ENCODE measurements around the gene RGS6. TPM values are rescaled to one million over a fixed set of nuclear protein-coding genes. Genes with fewer than 3 reads are reported as not detected.
"Not testable (repeated sequence)": the region's sequence is repeated elsewhere in the genome, so short reads cannot be mapped to it uniquely, and the experiment has no call there.

The RGS6 gene
- 1 to 10 TPM in 2 of 4 donors, under 1 TPM in 1, not detected in 1; 0.84 to 3.0 (median 1.7) TPM for total RNA-seq

- 2% methylated on average over 20 to 22 of the region's 92 CpGs for WGBS, 2 donors
- DNase-seq (ENCODE audit: low spot score in 2 of 2), result no peak
- no peak within 1 kb of the TSS for H3K4me3 ChIP-seq (ENCODE audit: low read depth, poor library complexity, severe bottlenecking)
- TF ChIP-seq POLR2A (IDR thresholded peaks at IDR 0.05) (no peak), CTCF (IDR thresholded peaks at IDR 0.05) (no peak)
- intact Hi-C loops (cut with DNase I; ENCODE audit: low total_unique reads), result no loop called here
Measured at GRCh38 chr14:71932229-71932981, at the start of gene RGS6. RGS6 (plus strand) TSS chr14:71932429.

GRCh38 chr14:71883094-71883493 lies 49.1 kb upstream of the RGS6 start:
- DNase-seq (ENCODE audit: low spot score in 2 of 2), result no peak
- intact Hi-C loops (cut with DNase I; ENCODE audit: low total_unique reads), result no loop called here
- 80 to 81% methylated on average over 1 of the region's 1 CpG for WGBS, 2 donors
- no peak overlapping the region for H3K4me3 ChIP-seq (ENCODE audit: low read depth, poor library complexity, severe bottlenecking)
- TF ChIP-seq POLR2A (IDR thresholded peaks at IDR 0.05) (no peak), CTCF (IDR thresholded peaks at IDR 0.05) (no peak)

- no peak for TF ChIP-seq POLR2A (IDR thresholded peaks at IDR 0.05)
- TF ChIP-seq CTCF (IDR thresholded peaks at IDR 0.05), result no peak
- H3K4me3 ChIP-seq (ENCODE audit: low read depth, poor library complexity, severe bottlenecking), result no peak overlapping the region
- DNase-seq (ENCODE audit: low spot score in 2 of 2), result no peak
- intact Hi-C loops (cut with DNase I; ENCODE audit: low total_unique reads), result no loop called here
- WGBS, 2 donors, result 49 to 58% methylated on average over 3 of the region's 3 CpGs
Measured at GRCh38 chr14:71885301-71885700, 46.9 kb upstream of the RGS6 start.

GRCh38 chr14:71887802-71888201 lies 44.4 kb upstream of the RGS6 start:
- 80 to 94% methylated on average over 9 of the region's 9 CpGs for WGBS, 2 donors
- DNase-seq (ENCODE audit: low spot score in 2 of 2); intact Hi-C loops (cut with DNase I; ENCODE audit: low total_unique reads); H3K4me3 ChIP-seq (ENCODE audit: low read depth, poor library complexity, severe bottlenecking): not testable (repeated sequence)

GRCh38 chr14:71890541-71890940 lies 41.7 kb upstream of the RGS6 start:
- TF ChIP-seq CTCF (IDR thresholded peaks at IDR 0.05) (no peak), POLR2A (IDR thresholded peaks at IDR 0.05) (no peak)

GRCh38 chr14:71891185-71891584 lies 41.0 kb upstream of the RGS6 start:
- DNase-seq (ENCODE audit: low spot score in 2 of 2), result no peak
- 78 to 79% methylated on average over 6 of the region's 6 CpGs for WGBS, 2 donors
- intact Hi-C loops (cut with DNase I; ENCODE audit: low total_unique reads), result no loop called here
- no peak for TF ChIP-seq POLR2A (IDR thresholded peaks at IDR 0.05)
- TF ChIP-seq CTCF (IDR thresholded peaks at IDR 0.05), result no peak
- H3K4me3 ChIP-seq (ENCODE audit: low read depth, poor library complexity, severe bottlenecking), result no peak overlapping the region

More at GRCh38 chr14:71890541-71890940, 41.7 kb upstream of the RGS6 start:
- intact Hi-C loops (cut with DNase I; ENCODE audit: low total_unique reads), result no loop called here
- H3K4me3 ChIP-seq (ENCODE audit: low read depth, poor library complexity, severe bottlenecking), result no peak overlapping the region
- DNase-seq (ENCODE audit: low spot score in 2 of 2), result no peak
- 79 to 80% methylated on average over 1 of the region's 1 CpG for WGBS, 2 donors
